CD4-positive, alpha-beta T cell (primary cell): ENCODE measurements around the gene NPW. TPM values are rescaled to one million over a fixed set of nuclear protein-coding genes. Genes with fewer than 3 reads are reported as not detected.

Experiments used
- ATAC-seq: fragments of 200-7000 bp; cut with Tn5 transposase; one replicate; pipeline ENCODE4 v1.10.0; 2022; ENCODE audit warnings: mild to moderate bottlenecking; ENCODE audit not compliant: poor library complexity
- CTCF ChIA-PET: fragments of 350-600 bp; sonication (Branson Sonifier 250); formaldehyde crosslinking; loops from one replicate; lab custom pipeline; 2021; ENCODE audit warnings: antibody characterized with exemption, inconsistent platforms; lab: Charles Lee
- POLR2A ChIA-PET: fragments of 350-600 bp; sonication (Branson Sonifier 250); formaldehyde crosslinking; loops from one replicate; lab custom pipeline; 2021; ENCODE audit warnings: antibody characterized with exemption, inconsistent platforms; lab: Charles Lee
- DNase-seq, 14 experiments: peaks; one replicate each; pipeline ENCODE4 v3.0.0-alpha.2; 2013 to 2020; ENCODE audit warnings: mixed read lengths in 2 of 14
- H3K27ac ChIP-seq, 2 donors: one replicate each; pipeline versions ENCODE4 v1.5.1 to v1.7.0; 2013; ENCODE audit warnings: low read length in 2 of 2, low read depth in 1 of 2, mild to moderate bottlenecking in 1 of 2
- H3K27me3 ChIP-seq, 2 experiments: 1 replicate in 1 of 2; 2 replicates in 1 of 2; pipeline versions ENCODE4 v1.6.1 to v1.7.0; 2013; ENCODE audit warnings: low read length in 2 of 2, control low read depth in 1 of 2, mild to moderate bottlenecking in 1 of 2, moderate library complexity in 1 of 2; ENCODE audit not compliant: insufficient read depth in 2 of 2, control insufficient read depth in 1 of 2
- H3K36me3 ChIP-seq: one replicate; pipeline ENCODE4 v1.6.1; 2013; ENCODE audit warnings: low read length, control low read depth; ENCODE audit not compliant: insufficient read depth
- H3K4me1 ChIP-seq: one replicate; pipeline ENCODE4 v1.6.1; 2013; ENCODE audit warnings: low read length, control low read depth; ENCODE audit not compliant: insufficient read depth
- H3K4me3 ChIP-seq: one replicate; pipeline ENCODE4 v1.5.1; 2013; ENCODE audit warnings: mild to moderate bottlenecking, low read length, moderate library complexity
- H3K9me3 ChIP-seq, 2 experiments: 1 replicate in 1 of 2; 2 replicates in 1 of 2; pipeline versions ENCODE4 v1.6.1 to v1.7.0; 2013; ENCODE audit warnings: low read length in 2 of 2, mild to moderate bottlenecking in 2 of 2, control low read depth in 1 of 2, moderate library complexity in 1 of 2; ENCODE audit not compliant: control insufficient read depth in 1 of 2, insufficient read depth in 1 of 2
- H3K27ac Mint-ChIP-seq: one replicate; pipeline ENCODE4 v1.8.0; 2020; ENCODE audit warnings: mixed read lengths
- H3K27me3 Mint-ChIP-seq: one replicate; pipeline ENCODE4 v1.8.0; 2021; ENCODE audit warnings: mixed read lengths
- H3K36me3 Mint-ChIP-seq: one replicate; pipeline ENCODE4 v1.8.0; 2021; ENCODE audit warnings: low read depth, mixed read lengths
- H3K4me1 Mint-ChIP-seq: one replicate; pipeline ENCODE4 v1.8.0; 2021; ENCODE audit warnings: low read depth, mixed read lengths
- H3K4me3 Mint-ChIP-seq: one replicate; pipeline ENCODE4 v1.8.0; 2020; ENCODE audit warnings: mild to moderate bottlenecking, mixed read lengths
- H3K9me3 Mint-ChIP-seq: one replicate; pipeline ENCODE4 v1.8.0; 2020; ENCODE audit warnings: mixed read lengths
- intact Hi-C, 2 experiments: fragments of 100-400 bp; cut with DNase I in 1 of 2; cut with micrococcal nuclease in 1 of 2; formaldehyde crosslinking; loops; one replicate each; pipeline versions ENCODE4 v1.15.1 to v1.9.0; 2023 to 2025; cut with DNase I, micrococcal nuclease
- total RNA-seq, 174 experiments: library from RNA in 2 of 174; stranded (reverse) in 2 of 174; gene quantifications; one replicate each; pipeline ENCODE4 v1.2.3 and lab custom pipeline; 2021 to 2026
- TF ChIP-seq, protein P1 (sequence below): fragments of 200-600 bp; IDR thresholded peaks from one replicate; pipeline ENCODE4 v1.8.0; 2022; ENCODE audit warnings: antibody characterized with exemption, mild to moderate bottlenecking

The NPW gene
- total RNA-seq, 2 experiments from 2014 or later = 0.80 TPM; not detected in 1

DNA sequence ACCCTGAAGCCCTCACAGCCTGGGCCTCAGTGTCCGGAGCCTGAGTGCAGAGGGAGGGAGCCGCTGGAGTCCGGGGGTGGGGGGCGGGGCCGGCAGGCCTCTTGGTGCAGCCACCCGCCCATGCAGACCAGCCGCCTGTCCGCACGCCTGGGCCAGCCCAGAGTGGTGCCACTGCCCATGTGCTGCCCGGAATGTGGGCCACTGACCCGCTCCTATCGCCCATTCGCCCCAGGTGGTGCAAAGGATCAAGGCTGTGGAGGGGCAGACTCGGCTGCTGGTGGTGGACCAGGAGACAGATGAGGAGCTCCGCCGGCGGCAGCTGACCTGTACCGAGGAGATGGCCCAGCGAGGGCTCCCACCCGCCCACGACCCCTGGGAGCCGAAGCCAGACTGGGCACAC, 9.8 kb downstream of the NPW start:
- H3K9me3 Mint-ChIP-seq = no peaks in the 10 kb centered on the region
- Histone ChIP-seq H3K36me3 (no peaks in the 10 kb centered on the region), H3K4me3 (no peak overlapping the region), H3K27me3 (peaks cover 0 to 2% of the 10 kb centered on the region in 2 experiments), H3K9me3 (no peaks in the 10 kb centered on the region), H3K4me1 (peaks cover 23% of the 10 kb centered on the region), H3K27ac (no peak overlapping the region)
- TF ChIP-seq, protein P1, sequence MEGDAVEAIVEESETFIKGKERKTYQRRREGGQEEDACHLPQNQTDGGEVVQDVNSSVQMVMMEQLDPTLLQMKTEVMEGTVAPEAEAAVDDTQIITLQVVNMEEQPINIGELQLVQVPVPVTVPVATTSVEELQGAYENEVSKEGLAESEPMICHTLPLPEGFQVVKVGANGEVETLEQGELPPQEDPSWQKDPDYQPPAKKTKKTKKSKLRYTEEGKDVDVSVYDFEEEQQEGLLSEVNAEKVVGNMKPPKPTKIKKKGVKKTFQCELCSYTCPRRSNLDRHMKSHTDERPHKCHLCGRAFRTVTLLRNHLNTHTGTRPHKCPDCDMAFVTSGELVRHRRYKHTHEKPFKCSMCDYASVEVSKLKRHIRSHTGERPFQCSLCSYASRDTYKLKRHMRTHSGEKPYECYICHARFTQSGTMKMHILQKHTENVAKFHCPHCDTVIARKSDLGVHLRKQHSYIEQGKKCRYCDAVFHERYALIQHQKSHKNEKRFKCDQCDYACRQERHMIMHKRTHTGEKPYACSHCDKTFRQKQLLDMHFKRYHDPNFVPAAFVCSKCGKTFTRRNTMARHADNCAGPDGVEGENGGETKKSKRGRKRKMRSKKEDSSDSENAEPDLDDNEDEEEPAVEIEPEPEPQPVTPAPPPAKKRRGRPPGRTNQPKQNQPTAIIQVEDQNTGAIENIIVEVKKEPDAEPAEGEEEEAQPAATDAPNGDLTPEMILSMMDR = no peak
- ATAC-seq (no peak), DNase-seq (no peak)
- H3K4me1 Mint-ChIP-seq = peaks cover 7% of the 10 kb centered on the region
- no peaks in the 10 kb centered on the region for H3K27me3 Mint-ChIP-seq
- no peak overlapping the region for H3K27ac Mint-ChIP-seq
- H3K36me3 Mint-ChIP-seq = no peaks in the 10 kb centered on the region
- POLR2A ChIA-PET = no interaction called here
- CTCF ChIA-PET = no interaction called here
- intact Hi-C loops = loop anchor here in 1 of 2 experiments (5.0 to 10.0 kb wide), 2 partner anchors 225 to 458 kb away; partner anchors contain the start of gene ECI1
- H3K4me3 Mint-ChIP-seq = no peak overlapping the region

DNA sequence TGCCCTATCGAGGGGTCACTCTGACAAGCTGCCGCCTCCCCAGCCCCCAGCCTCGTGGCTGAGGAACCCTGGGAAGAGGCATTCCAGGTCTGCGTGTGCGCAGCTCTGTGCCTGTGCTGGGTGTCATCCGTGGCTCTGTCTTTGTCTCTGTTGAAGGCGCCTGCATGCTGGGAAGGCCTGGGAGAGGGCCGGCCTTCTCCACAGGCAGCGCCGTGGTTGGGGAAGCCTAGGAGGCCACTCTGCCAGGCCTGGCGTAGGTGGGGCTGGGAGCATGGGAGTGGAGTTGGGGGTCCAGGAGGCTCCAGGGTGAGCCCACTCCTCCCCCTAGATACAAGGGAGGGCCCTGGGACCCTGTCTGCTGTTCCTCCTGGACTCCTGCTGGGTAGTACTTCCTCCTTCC, 10.5 kb downstream of the NPW start:
- H3K4me3 ChIP-seq = no peak overlapping the region
- no peaks in the 10 kb centered on the region for H3K9me3 ChIP-seq
- POLR2A ChIA-PET = no interaction called here
- intact Hi-C loops = no loop called here
- H3K9me3 Mint-ChIP-seq = no peaks in the 10 kb centered on the region
- H3K27me3 ChIP-seq = peaks cover 0 to 2% of the 10 kb centered on the region in 2 experiments
- no peak for ATAC-seq
- H3K27me3 Mint-ChIP-seq = no peaks in the 10 kb centered on the region
- no peak overlapping the region for H3K27ac Mint-ChIP-seq
- H3K4me3 Mint-ChIP-seq = no peak overlapping the region
- TF ChIP-seq, protein P1 = no peak
- peaks cover 22% of the 10 kb centered on the region for H3K4me1 ChIP-seq
- H3K27ac ChIP-seq = no peak overlapping the region
- DNase-seq = no peak
- H3K4me1 Mint-ChIP-seq = peaks cover 6% of the 10 kb centered on the region
- no peaks in the 10 kb centered on the region for H3K36me3 ChIP-seq
- no peaks in the 10 kb centered on the region for H3K36me3 Mint-ChIP-seq
- CTCF ChIA-PET = no interaction called here

DNA sequence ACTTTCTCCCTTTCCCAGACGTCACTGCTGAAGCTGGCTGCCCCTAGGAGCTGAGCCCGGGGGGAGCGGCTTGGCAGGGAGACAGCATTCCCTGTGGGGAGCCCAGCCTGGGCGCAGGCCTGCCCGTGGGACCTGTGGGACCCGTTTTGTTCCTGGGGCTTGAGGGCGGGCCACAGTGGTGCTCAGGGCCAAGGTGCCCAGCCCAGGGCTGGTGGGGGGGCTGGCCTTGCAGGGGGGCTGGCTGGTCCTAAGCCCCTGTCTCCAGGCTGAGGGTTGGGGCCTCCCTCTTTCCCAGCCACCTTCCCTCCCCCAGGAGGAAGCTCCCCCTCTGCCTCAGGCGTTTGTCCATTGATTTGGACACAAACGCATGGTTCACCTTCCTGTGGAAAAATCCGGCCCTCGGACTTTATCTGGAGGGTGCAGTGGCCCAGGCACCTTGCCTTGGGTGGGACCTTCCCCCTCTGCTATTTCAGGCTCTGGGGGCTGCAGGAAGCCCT, 11.5 kb downstream of the NPW start:
- Histone ChIP-seq H3K36me3 (no peaks in the 10 kb centered on the region), H3K27me3 (no peaks in the 10 kb centered on the region), H3K4me1 (peaks cover 18% of the 10 kb centered on the region), H3K9me3 (no peaks in the 10 kb centered on the region), H3K27ac (no peak overlapping the region), H3K4me3 (no peak overlapping the region)
- DNase-seq (no peak), ATAC-seq (no peak)
- Mint-ChIP-seq H3K4me3 (no peak overlapping the region), H3K36me3 (no peaks in the 10 kb centered on the region), H3K4me1 (peaks cover 6% of the 10 kb centered on the region), H3K9me3 (no peaks in the 10 kb centered on the region), H3K27me3 (no peaks in the 10 kb centered on the region), H3K27ac (no peak overlapping the region)
- intact Hi-C loops = no loop called here
- CTCF ChIA-PET = no interaction called here
- TF ChIP-seq, protein P1 = no peak
- POLR2A ChIA-PET = no interaction called here
